Measurements from ENCODE around the gene OXSR1. TPM values are rescaled to one million over a fixed set of nuclear protein-coding genes. Genes with fewer than 3 reads are reported as not detected.

Gene OXSR1
- total RNA-seq, 2 donors from 2014 or later: 16.1 to 23.7 TPM

- Histone ChIP-seq H3K4me3 (no peak overlapping the region), H3K9me3 (no peaks in the 10 kb centered on the region), H3K36me3 (replicated peaks in 1 of 2; ENCODE audit: insufficient read depth in 1 of 2, low read depth in 2 of 2) (no peaks in the 10 kb centered on the region), H3K27me3 (no peaks in the 10 kb centered on the region), H3K27ac (no peak overlapping the region), H3K4me1 (peaks cover 2% of the 10 kb centered on the region)
- ATAC-seq (no peak), DNase-seq (no peak)
- 81 to 84% methylated on average over 4 of the region's 4 CpGs for WGBS, 2 donors
- intact Hi-C loops (cut with DNase I): no loop called here
- TF ChIP-seq POLR2A (IDR thresholded peaks at IDR 0.05): no peak
- TF ChIP-seq CTCF (IDR thresholded peaks at IDR 0.05): no peak
These were observed 42.1 kb downstream of the OXSR1 start for GRCh38 chr3:38207254-38208003.

GRCh38 chr3:38210141-38210757 lies 44.9 kb downstream of the OXSR1 start:
- TF ChIP-seq POLR2A (IDR thresholded peaks at IDR 0.05) (no peak), CTCF (IDR thresholded peaks at IDR 0.05) (no peak)
- 93 to 98% methylated on average over 2 of the region's 2 CpGs for WGBS, 2 donors
- H3K4me1 ChIP-seq: peaks cover 7% of the 10 kb centered on the region
- no peaks in the 10 kb centered on the region for H3K27me3 ChIP-seq
- intact Hi-C loops (cut with DNase I): no loop called here
- ATAC-seq: no peak
- H3K4me3 ChIP-seq: no peak overlapping the region
- DNase-seq: no peak
- no peaks in the 10 kb centered on the region for H3K9me3 ChIP-seq
- H3K36me3 ChIP-seq (replicated peaks in 1 of 2; ENCODE audit: insufficient read depth in 1 of 2, low read depth in 2 of 2): no peaks in the 10 kb centered on the region
- no peak overlapping the region for H3K27ac ChIP-seq

GRCh38 chr3:38212141-38212540 lies 46.8 kb downstream of the OXSR1 start:
- no peak for TF ChIP-seq POLR2A (IDR thresholded peaks at IDR 0.05)
- no peak for TF ChIP-seq CTCF (IDR thresholded peaks at IDR 0.05)
- no peaks in the 10 kb centered on the region for H3K9me3 ChIP-seq
- no peak for ATAC-seq
- peaks cover 7% of the 10 kb centered on the region for H3K4me1 ChIP-seq
- no peaks in the 10 kb centered on the region for H3K27me3 ChIP-seq
- DNase-seq: no peak
- intact Hi-C loops (cut with DNase I): no loop called here
- no peaks in the 10 kb centered on the region for H3K36me3 ChIP-seq (replicated peaks in 1 of 2; ENCODE audit: insufficient read depth in 1 of 2, low read depth in 2 of 2)
- 92 to 95% methylated on average over 1 of the region's 1 CpG for WGBS, 2 donors
- no peak overlapping the region for H3K27ac ChIP-seq
- no peak overlapping the region for H3K4me3 ChIP-seq

- H3K4me1 ChIP-seq: peaks cover 7% of the 10 kb centered on the region
- no peaks in the 10 kb centered on the region for H3K9me3 ChIP-seq
- no peak overlapping the region for H3K27ac ChIP-seq
- H3K36me3 ChIP-seq (replicated peaks in 1 of 2; ENCODE audit: insufficient read depth in 1 of 2, low read depth in 2 of 2): no peaks in the 10 kb centered on the region
- intact Hi-C loops (cut with DNase I): no loop called here
- H3K27me3 ChIP-seq: no peaks in the 10 kb centered on the region
- DNase-seq (no peak), ATAC-seq (no peak)
- H3K4me3 ChIP-seq: no peak overlapping the region
- 89 to 97% methylated on average over 2 of the region's 2 CpGs for WGBS, 2 donors
- TF ChIP-seq POLR2A (IDR thresholded peaks at IDR 0.05): no peak
- TF ChIP-seq CTCF (IDR thresholded peaks at IDR 0.05): no peak
These were observed 49.2 kb downstream of the OXSR1 start for GRCh38 chr3:38214560-38214959.

Data from body of pancreas (tissue), 4 donors.